NT2/D1 (cell line): ENCODE measurements around the gene MRPS34.

Source experiments
- DNase-seq: peaks from one replicate; pipeline ENCODE4 v3.0.0-alpha.2; 2011; ENCODE audit warnings: low read depth, low spot score
- H3K27me3 ChIP-seq: 2 replicates; pipeline ENCODE4 v1.6.0; 2011; ENCODE audit warnings: mild to moderate bottlenecking; ENCODE audit not compliant: insufficient read length, insufficient read depth
- H3K36me3 ChIP-seq: 2 replicates; pipeline ENCODE4 v1.6.1; 2011; ENCODE audit warnings: mild to moderate bottlenecking, low read length, mixed read lengths; ENCODE audit not compliant: insufficient read depth, insufficient read length
- H3K4me1 ChIP-seq: 2 replicates; pipeline ENCODE4 v1.5.1; 2011; ENCODE audit not compliant: insufficient read depth, insufficient read length
- H3K4me3 ChIP-seq: 2 replicates; pipeline ENCODE4 v1.5.1; 2011; ENCODE audit warnings: low read depth; ENCODE audit not compliant: insufficient read length
- H3K9ac ChIP-seq: 2 replicates; pipeline ENCODE4 v1.6.0; 2011; ENCODE audit warnings: low read depth; ENCODE audit not compliant: insufficient read length
- H3K9me3 ChIP-seq: 2 replicates; pipeline ENCODE4 v1.5.1; 2011; ENCODE audit warnings: mild to moderate bottlenecking, low read length; ENCODE audit not compliant: insufficient read depth
- SUZ12 ChIP-seq: IDR thresholded peaks from 2 replicates; pipeline ENCODE4 v1.6.1; 2011; ENCODE audit not compliant: insufficient read length, insufficient read depth; ENCODE audit errors: extremely low read depth
- YY1 ChIP-seq: IDR thresholded peaks from 2 replicates; pipeline ENCODE4 v1.6.1; 2011; ENCODE audit not compliant: insufficient read length, insufficient read depth
- ZNF274 ChIP-seq: IDR thresholded peaks from 2 replicates; pipeline ENCODE4 v1.6.1; 2011; ENCODE audit warnings: mild to moderate bottlenecking, low read depth, low read length

The MRPS34 gene

GRCh38 chr16:1793578-1794220 lies 20.8 kb upstream of the MRPS34 start, which contains the start of gene IGFALS:
Gene IGFALS (minus strand): TSS chr16:1793705. CDS start chr16:1793652, 53 bp downstream.
- TF ChIP-seq ZNF274 (no peak), YY1 (no peak), SUZ12 (no peak)
- H3K36me3 ChIP-seq = peaks cover 39% of the 10 kb centered on the region
- peaks cover 19% of the 10 kb centered on the region for H3K9me3 ChIP-seq
- no peak within 1 kb of the TSS for H3K4me3 ChIP-seq
- no peak for DNase-seq
- peaks cover 2% of the 10 kb centered on the region for H3K4me1 ChIP-seq
- H3K27me3 ChIP-seq = no peaks in the 10 kb centered on the region
- peak within 1 kb of the TSS; percentile 10 for H3K9ac ChIP-seq

GRCh38 chr16:1792836-1793577 lies 20.1 kb upstream of the MRPS34 start:
- H3K4me3 ChIP-seq = no peak overlapping the region
- H3K36me3 ChIP-seq = peaks cover 46% of the 10 kb centered on the region
- TF ChIP-seq ZNF274 (no peak), SUZ12 (no peak), YY1 (no peak)

DNA sequence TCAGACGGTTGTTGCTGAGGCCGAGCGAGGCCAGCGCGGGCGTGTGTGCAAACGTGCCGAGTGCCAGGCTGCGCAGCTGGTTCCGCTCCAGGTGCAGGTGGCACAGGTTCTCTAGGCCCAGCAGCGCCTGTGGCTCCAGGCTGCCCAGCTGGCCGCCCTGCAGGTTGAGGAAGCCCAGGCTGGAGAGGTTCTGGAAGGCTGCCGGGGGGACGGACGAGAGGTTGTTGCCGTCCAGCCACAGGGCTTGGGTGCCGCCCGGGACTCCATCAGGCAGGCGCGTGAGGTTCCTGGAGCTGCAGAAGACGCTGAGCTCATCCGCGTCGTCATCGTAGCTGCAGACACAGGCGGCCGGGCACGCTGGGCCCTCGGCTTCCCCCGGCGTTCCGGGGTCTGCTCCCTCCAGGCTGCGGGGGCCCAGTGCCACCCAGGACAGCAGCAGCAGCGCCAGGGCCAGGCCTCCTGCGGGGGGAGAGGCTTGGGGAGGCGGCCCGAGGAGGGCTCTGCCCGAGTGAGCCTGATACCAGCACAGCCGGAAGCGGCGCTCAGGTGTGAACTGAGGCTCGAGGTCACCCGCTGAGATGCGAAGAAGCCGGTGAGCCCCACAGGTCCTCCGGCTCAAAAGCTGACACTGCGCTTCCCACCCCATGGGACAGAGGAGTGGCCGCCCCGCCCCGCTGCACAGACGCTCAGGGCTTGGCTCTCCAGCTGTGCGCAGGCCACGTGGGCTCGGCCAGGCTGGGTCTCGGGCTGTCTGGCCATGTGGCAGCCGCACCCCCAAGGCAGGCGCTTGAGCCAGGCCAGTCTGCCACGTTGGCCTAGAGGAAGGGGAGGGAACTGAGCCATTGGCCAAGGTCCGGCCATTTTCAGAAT lies 19.2 kb upstream of the MRPS34 start:
- peaks cover 55% of the 10 kb centered on the region for H3K36me3 ChIP-seq

More at GRCh38 chr16:1792836-1793577, 20.1 kb upstream of the MRPS34 start:
- peaks cover 2% of the 10 kb centered on the region for H3K4me1 ChIP-seq
- H3K9me3 ChIP-seq = peaks cover 13% of the 10 kb centered on the region
- no peak for DNase-seq
- no peaks in the 10 kb centered on the region for H3K27me3 ChIP-seq
- H3K9ac ChIP-seq = no peak overlapping the region

DNA sequence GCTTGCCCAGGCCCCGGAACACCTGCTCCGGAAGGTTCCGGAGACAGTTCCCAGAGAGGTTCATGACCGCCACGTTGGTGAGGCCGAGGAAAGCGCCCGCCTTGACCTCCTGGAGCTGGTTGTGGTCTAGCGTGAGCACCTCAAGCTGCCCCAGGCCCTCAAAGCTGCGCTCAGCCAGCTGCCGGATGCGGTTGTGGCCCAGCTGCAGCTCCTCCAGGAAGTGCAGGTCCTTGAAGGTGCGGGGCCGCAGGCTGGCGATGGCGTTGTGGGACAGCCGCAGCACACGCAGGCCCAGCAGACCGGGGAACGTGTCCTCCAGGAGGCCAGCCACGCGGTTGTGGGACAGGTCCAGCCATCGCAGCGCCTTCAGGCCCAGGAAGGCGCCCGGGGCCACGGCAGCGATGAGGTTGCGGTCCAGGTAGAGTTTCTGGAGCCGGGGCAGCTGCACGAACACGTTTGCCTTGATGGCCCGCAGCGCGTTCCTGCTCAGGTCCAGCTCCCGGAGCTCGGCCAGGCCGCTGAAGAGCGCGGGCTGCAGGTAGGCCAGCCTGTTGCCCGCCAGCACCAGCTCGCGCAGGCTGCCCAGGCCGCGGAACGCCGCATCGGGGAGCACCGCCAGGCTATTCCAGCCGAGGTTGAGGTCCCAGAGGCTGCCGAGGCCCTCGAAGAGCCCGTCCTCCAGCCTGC lies 18.5 kb upstream of the MRPS34 start:
- H3K9me3 ChIP-seq = no peaks in the 10 kb centered on the region; the same call in 1 of the 2 replicates
- TF ChIP-seq ZNF274 (no peak), YY1 (no peak), SUZ12 (no peak)
- no peak overlapping the region for H3K9ac ChIP-seq
- H3K36me3 ChIP-seq = peaks cover 62% of the 10 kb centered on the region
- no peaks in the 10 kb centered on the region for H3K27me3 ChIP-seq
- no peak for DNase-seq
- peaks cover 2% of the 10 kb centered on the region for H3K4me1 ChIP-seq
- no peak overlapping the region for H3K4me3 ChIP-seq

More for the DNA sequence above, 19.2 kb upstream of the MRPS34 start:
- H3K9ac ChIP-seq = no peak overlapping the region
- no peak for TF ChIP-seq ZNF274
- no peak for TF ChIP-seq YY1
- no peak for TF ChIP-seq SUZ12
- H3K27me3 ChIP-seq = no peaks in the 10 kb centered on the region
- peaks cover 4% of the 10 kb centered on the region for H3K9me3 ChIP-seq
- peaks cover 2% of the 10 kb centered on the region for H3K4me1 ChIP-seq
- H3K4me3 ChIP-seq = no peak overlapping the region
- DNase-seq = no peak

GRCh38 chr16:1790611-1791255 lies 17.8 kb upstream of the MRPS34 start:
- Histone ChIP-seq H3K27me3 (no peaks in the 10 kb centered on the region), H3K36me3 (peaks cover 69% of the 10 kb centered on the region), H3K4me3 (no peak overlapping the region), H3K9me3 (no peaks in the 10 kb centered on the region; the same call in 1 of the 2 replicates), H3K4me1 (peaks cover 2% of the 10 kb centered on the region), H3K9ac (no peak overlapping the region)
- TF ChIP-seq SUZ12 (no peak), YY1 (no peak), ZNF274 (no peak)
- no peak for DNase-seq

GRCh38 chr16:1790261-1790610 lies 17.3 kb upstream of the MRPS34 start:
- Histone ChIP-seq H3K9me3 (no peaks in the 10 kb centered on the region; the same call in 1 of the 2 replicates), H3K9ac (no peak overlapping the region), H3K27me3 (no peaks in the 10 kb centered on the region), H3K4me1 (peaks cover 2% of the 10 kb centered on the region), H3K4me3 (no peak overlapping the region), H3K36me3 (peaks cover 74% of the 10 kb centered on the region)
- DNase-seq = no peak
- no peak for TF ChIP-seq SUZ12
- TF ChIP-seq YY1 = no peak
- TF ChIP-seq ZNF274 = no peak
